Uterus (tissue), 4 donors: ENCODE results near the gene FAF1. TPM values are rescaled to one million over a fixed set of nuclear protein-coding genes. Genes with fewer than 3 reads are reported as not detected.

Source experiments
- DNase-seq, 2 donors: peaks; one replicate each; pipeline ENCODE4 v3.0.0-alpha.2; 2019 to 2020
- H3K27ac ChIP-seq, 2 donors: fragments of 200-600 bp; sonication (generic); 1 replicate in 1 of 2; 2 replicates in 1 of 2; pipeline ENCODE4 v1.5.1; 2016 to 2018
- H3K27me3 ChIP-seq, 2 donors: fragments of 200-600 bp; sonication (generic); one replicate each; pipeline ENCODE4 v1.5.1; 2018 to 2019; ENCODE audit warnings: control low read depth in 1 of 2
- H3K36me3 ChIP-seq, 2 donors: fragments of 200-600 bp; sonication (generic); one replicate each; pipeline ENCODE4 v1.5.1; 2019; ENCODE audit warnings: control low read depth in 1 of 2
- H3K4me1 ChIP-seq, 2 donors: fragments of 200-600 bp; sonication (generic); one replicate each; pipeline ENCODE4 v1.5.1; 2018 to 2019; ENCODE audit warnings: control low read depth in 1 of 2
- H3K4me3 ChIP-seq, 2 donors: fragments of 200-600 bp; sonication (generic); 1 replicate in 1 of 2; 2 replicates in 1 of 2; pipeline ENCODE4 v1.5.1; 2018 to 2019; ENCODE audit warnings: mild to moderate bottlenecking in 1 of 2
- H3K9me3 ChIP-seq, 2 donors: fragments of 200-600 bp; sonication (generic); one replicate each; pipeline ENCODE4 v1.5.1; 2019; ENCODE audit warnings: control low read depth in 1 of 2
- POLR2A ChIP-seq, 2 donors: fragments of 450-650 bp; IDR thresholded peaks; one replicate each; pipeline ENCODE4 v1.6.1; 2016; ENCODE audit warnings: antibody characterized with exemption in 2 of 2, mild to moderate bottlenecking in 1 of 2, moderate library complexity in 1 of 2
- intact Hi-C: fragments of 100-400 bp; cut with DNase I; formaldehyde crosslinking; loops from one replicate; pipeline ENCODE4 v1.15.1; 2023; ENCODE audit warnings: low total_unique reads
- total RNA-seq, 4 donors: library from RNA; depleted of rRNA in 3 of 4; stranded (reverse); fragments of >200 nt in 3 of 4; gene quantifications; one replicate each; pipeline versions ENCODE4 v1.1.0 to v1.2.4, GENCODE V29; 2014 to 2023
- TF ChIP-seq, protein P1 (sequence below), 4 experiments: fragments of 200-600 bp in 2 of 4; fragments of 450-650 bp in 2 of 4; sonication (generic) in 2 of 4; IDR thresholded peaks; one replicate each; pipeline ENCODE4 v1.5.1; 2016 to 2019; ENCODE audit warnings: antibody characterized with exemption in 4 of 4, mild to moderate bottlenecking in 2 of 4, moderate library complexity in 1 of 4
- donor health status: DM: yes; HTN: yes; CAD: no.

Gene FAF1
- total RNA-seq, 4 donors from 2014 or later: 34.1 to 77.2 (median 64.1) TPM

DNA sequence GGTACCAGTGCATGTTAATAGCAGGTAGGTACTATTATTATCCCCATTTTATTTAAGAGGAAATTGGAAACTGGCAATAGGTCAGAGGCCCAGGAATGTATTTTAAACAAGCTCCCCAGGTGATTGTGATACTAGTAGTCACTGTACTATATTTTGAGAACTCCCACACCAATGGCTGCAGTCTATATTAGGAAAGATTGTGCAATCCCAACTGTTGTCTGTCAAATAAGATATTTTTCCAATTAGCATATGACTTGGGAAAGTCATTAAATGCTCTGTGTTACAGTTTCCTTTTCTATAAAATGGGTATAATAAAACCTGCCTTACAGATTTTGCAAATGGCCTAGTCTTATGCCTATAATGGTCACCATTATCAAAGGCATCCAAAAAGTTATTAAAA lies 442.6 kb downstream of the FAF1 start:
- TF ChIP-seq POLR2A (IDR thresholded peaks at IDR 0.05): no peak
- TF ChIP-seq, protein P1, sequence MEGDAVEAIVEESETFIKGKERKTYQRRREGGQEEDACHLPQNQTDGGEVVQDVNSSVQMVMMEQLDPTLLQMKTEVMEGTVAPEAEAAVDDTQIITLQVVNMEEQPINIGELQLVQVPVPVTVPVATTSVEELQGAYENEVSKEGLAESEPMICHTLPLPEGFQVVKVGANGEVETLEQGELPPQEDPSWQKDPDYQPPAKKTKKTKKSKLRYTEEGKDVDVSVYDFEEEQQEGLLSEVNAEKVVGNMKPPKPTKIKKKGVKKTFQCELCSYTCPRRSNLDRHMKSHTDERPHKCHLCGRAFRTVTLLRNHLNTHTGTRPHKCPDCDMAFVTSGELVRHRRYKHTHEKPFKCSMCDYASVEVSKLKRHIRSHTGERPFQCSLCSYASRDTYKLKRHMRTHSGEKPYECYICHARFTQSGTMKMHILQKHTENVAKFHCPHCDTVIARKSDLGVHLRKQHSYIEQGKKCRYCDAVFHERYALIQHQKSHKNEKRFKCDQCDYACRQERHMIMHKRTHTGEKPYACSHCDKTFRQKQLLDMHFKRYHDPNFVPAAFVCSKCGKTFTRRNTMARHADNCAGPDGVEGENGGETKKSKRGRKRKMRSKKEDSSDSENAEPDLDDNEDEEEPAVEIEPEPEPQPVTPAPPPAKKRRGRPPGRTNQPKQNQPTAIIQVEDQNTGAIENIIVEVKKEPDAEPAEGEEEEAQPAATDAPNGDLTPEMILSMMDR (IDR thresholded peaks at IDR 0.05): no peak
- no peak overlapping the region for H3K27ac ChIP-seq

DNA sequence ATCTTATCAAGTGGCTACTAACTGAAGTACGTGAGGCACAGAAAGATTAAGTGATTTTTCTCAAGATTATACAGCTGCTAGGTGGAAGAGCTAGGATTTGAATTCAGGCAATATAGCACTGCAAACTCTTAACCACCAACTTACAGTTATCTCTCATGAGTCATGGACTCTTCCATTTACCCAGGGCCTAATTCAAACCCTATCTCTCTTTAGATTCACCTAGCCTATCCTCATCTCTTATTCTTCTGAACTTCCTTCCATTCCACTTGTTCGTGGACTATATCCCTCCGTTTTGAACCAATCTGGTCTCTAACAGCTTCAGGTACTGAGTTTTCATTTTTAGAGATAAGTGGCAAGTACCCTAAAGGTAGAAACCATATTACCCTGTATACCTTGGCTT lies 444.0 kb downstream of the FAF1 start:
- Histone ChIP-seq H3K27ac (no peak overlapping the region), H3K9me3 (no peaks in the 10 kb centered on the region), H3K36me3 (no peaks in the 10 kb centered on the region), H3K4me1 (no peaks in the 10 kb centered on the region), H3K4me3 (no peak overlapping the region), H3K27me3 (no peaks in the 10 kb centered on the region)
- TF ChIP-seq, protein P1 (IDR thresholded peaks at IDR 0.05): no peak
- TF ChIP-seq POLR2A (IDR thresholded peaks at IDR 0.05): no peak
- DNase-seq: no peak
- intact Hi-C loops: no loop called here

More for the DNA sequence above, 442.6 kb downstream of the FAF1 start:
- Histone ChIP-seq H3K4me1 (no peaks in the 10 kb centered on the region), H3K36me3 (no peaks in the 10 kb centered on the region), H3K27me3 (no peaks in the 10 kb centered on the region), H3K9me3 (no peaks in the 10 kb centered on the region), H3K4me3 (no peak overlapping the region)
- intact Hi-C loops: no loop called here
- DNase-seq: no peak

DNA sequence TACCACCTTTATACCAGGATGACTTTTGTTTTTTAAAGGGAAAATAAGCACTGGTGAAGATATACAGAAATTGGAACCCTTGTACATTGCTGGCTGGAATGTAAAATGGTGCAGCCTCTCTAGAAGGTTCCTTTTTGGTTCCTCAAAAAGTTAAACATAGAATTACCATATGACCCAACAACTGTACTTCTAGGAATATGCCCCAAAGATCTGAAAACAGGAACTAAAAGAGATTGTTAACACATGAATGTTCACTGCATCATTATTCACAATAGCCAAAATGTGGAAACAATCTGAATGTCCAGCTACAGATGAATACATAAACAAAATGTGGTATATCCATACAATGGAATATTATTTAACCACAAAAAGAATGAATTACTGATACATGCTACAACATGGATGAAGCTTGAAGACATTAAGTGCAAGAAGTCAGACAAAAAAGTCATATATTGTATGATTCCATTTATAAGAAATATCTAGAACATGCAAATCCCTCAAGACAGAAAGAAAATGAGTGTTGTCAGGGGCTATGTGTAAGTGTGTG lies 452.0 kb downstream of the FAF1 start:
- TF ChIP-seq POLR2A (IDR thresholded peaks at IDR 0.05): no peak
- TF ChIP-seq, protein P1 (IDR thresholded peaks at IDR 0.05): no peak
- Histone ChIP-seq H3K36me3 (no peaks in the 10 kb centered on the region), H3K4me1 (no peaks in the 10 kb centered on the region), H3K9me3 (peaks cover 0 to 2% of the 10 kb centered on the region in 2 donors), H3K27ac (no peak overlapping the region), H3K27me3 (no peaks in the 10 kb centered on the region), H3K4me3 (no peak overlapping the region)
- intact Hi-C loops: no loop called here
- DNase-seq: no peak

DNA sequence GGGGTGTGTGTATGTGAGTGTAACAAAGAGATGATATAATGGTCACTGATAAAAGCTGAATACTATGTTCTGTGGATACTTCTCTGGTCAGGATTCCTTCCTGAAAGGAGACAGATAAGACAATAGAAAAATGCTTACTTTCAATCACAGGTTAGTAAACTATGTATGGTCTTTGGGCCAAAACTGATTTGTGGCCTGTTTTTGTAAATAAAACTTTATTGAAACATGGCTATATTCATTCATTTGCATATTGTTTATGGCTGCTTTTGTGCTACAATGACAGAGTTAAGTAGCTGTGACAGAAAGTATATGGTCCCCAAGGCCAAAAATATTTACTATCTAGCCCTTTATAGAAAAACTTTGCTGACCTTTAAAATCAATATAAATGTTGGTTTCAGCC lies 454.6 kb downstream of the FAF1 start:
- no peak for DNase-seq
- TF ChIP-seq, protein P1 (IDR thresholded peaks at IDR 0.05): no peak
- TF ChIP-seq POLR2A (IDR thresholded peaks at IDR 0.05): no peak
- H3K36me3 ChIP-seq: no peaks in the 10 kb centered on the region
- peaks cover 0 to 2% of the 10 kb centered on the region in 2 donors for H3K9me3 ChIP-seq
- H3K4me3 ChIP-seq: no peak overlapping the region
- no peaks in the 10 kb centered on the region for H3K27me3 ChIP-seq
- intact Hi-C loops: no loop called here
- H3K4me1 ChIP-seq: no peaks in the 10 kb centered on the region
- H3K27ac ChIP-seq: no peak overlapping the region

DNA sequence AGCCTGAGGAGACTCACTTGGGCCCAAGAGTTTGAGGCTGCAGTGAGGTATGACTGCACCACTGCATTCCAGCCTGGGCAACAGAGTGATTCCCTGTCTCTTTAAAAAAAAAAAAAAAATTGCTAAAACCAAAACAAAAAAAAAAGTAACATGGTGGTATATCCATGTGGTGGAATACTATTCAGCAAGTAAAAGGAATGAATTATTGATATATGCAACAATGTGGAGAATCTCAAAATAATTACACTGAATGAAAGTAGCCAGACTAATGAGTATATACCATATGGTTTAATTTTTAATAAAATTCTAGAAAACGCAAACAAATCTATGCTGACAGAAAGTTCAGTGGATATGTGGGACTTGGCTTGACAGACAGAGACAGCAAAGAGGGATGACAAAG lies 456.6 kb downstream of the FAF1 start:
- no peaks in the 10 kb centered on the region for H3K36me3 ChIP-seq

More for the DNA sequence above, 456.6 kb downstream of the FAF1 start:
- H3K9me3 ChIP-seq: peaks cover 0 to 2% of the 10 kb centered on the region in 2 donors
- no peaks in the 10 kb centered on the region for H3K27me3 ChIP-seq
- no peaks in the 10 kb centered on the region for H3K4me1 ChIP-seq
- no peak for TF ChIP-seq POLR2A (IDR thresholded peaks at IDR 0.05)
- TF ChIP-seq, protein P1 (IDR thresholded peaks at IDR 0.05): no peak
- intact Hi-C loops: no loop called here
- no peak overlapping the region for H3K27ac ChIP-seq
- no peak overlapping the region for H3K4me3 ChIP-seq
- no peak for DNase-seq
